Measurements from ENCODE around the gene MFN2.

Gene MFN2

DNA sequence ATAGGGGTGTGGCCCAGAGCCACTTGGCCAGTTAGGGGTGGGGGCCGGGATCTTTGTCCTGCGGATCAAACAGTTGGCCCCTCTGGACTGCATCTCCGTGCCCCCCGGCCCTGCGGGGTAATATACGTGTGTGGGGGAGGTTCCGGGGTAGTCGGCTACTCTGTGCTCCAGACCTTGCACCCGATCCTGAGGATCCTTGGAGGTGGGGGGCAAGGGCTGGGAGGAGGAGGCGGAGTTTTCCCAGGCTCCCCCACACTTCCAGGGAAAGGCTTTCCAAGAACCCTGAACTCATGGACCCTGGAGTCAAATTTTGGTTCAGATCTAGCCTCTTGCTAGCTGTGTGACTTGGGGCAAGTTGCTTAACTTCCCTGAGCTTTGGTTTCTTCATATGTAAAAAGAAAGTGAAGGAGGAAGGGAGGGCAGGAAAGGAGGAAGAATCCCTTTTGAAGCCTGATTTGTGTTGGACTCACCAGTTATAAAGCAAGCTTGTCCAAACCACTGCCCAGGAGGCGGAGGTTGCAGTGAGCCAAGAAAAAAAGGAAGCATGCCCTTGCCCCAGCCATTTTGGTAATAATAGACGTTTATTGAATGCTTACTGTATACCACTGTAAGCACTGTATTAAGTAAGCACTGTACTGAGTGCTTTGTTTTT lies 39.7 kb downstream of the MFN2 start (continued):
- TF ChIP-seq, protein P1, sequence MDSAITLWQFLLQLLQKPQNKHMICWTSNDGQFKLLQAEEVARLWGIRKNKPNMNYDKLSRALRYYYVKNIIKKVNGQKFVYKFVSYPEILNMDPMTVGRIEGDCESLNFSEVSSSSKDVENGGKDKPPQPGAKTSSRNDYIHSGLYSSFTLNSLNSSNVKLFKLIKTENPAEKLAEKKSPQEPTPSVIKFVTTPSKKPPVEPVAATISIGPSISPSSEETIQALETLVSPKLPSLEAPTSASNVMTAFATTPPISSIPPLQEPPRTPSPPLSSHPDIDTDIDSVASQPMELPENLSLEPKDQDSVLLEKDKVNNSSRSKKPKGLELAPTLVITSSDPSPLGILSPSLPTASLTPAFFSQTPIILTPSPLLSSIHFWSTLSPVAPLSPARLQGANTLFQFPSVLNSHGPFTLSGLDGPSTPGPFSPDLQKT (IDR thresholded peaks at IDR 0.05; ENCODE audit: borderline replicate concordance, low read depth, low read length), result no peak
- no peak for TF ChIP-seq SP2 (tag by site-specific recombination; IDR thresholded peaks at IDR 0.05)
- TF ChIP-seq ZNF280D (tag by site-specific recombination; IDR thresholded peaks at IDR 0.05), result no peak
- 0 out of 2 replicates have a peak, but pooled peaks have one; percentile 22 for TF ChIP-seq ZIC2 (tag by site-specific recombination; IDR thresholded peaks at IDR 0.05)
- TF ChIP-seq ZNF223 (tag by site-specific recombination; IDR thresholded peaks at IDR 0.05), result no peak
- TF ChIP-seq ZNF23 (tag by site-specific recombination; IDR thresholded peaks at IDR 0.05; ENCODE audit: borderline replicate concordance), result no peak
- no peak for TF ChIP-seq ZNF138 (tag by site-specific recombination; IDR thresholded peaks at IDR 0.05; ENCODE audit: borderline replicate concordance)
- TF ChIP-seq ZNF146 (tag by site-specific recombination; IDR thresholded peaks at IDR 0.05), result no peak
- no peak for TF ChIP-seq ZNF623 (tag by site-specific recombination; IDR thresholded peaks at IDR 0.05)
- TF ChIP-seq ZNF239 (tag by site-specific recombination; IDR thresholded peaks at IDR 0.05), result no peak
- TF ChIP-seq, protein P2, sequence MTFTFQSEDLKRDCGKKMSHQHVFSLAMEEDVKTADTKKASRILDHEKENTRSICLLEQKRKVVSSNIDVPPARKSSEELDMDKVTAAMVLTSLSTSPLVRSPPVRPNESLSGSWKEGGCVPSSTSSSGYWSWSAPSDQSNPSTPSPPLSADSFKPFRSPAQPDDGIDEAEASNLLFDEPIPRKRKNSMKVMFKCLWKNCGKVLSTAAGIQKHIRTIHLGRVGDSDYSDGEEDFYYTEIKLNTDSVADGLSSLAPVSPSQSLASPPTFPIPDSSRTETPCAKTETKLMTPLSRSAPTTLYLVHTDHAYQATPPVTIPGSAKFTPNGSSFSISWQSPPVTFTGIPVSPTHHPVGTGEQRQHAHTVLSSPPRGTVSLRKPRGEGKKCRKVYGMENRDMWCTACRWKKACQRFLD (tag by site-specific recombination; IDR thresholded peaks at IDR 0.05), result no peak
- no peak for TF ChIP-seq ZNF155 (tag by site-specific recombination; IDR thresholded peaks at IDR 0.05)
- no peak for TF ChIP-seq ZNF16 (tag by site-specific recombination; IDR thresholded peaks at IDR 0.05; ENCODE audit: low read depth)
- no peak for TF ChIP-seq PBX3 (CRISPR knock-in tag; IDR thresholded peaks at IDR 0.05)
- TF ChIP-seq, protein P3, sequence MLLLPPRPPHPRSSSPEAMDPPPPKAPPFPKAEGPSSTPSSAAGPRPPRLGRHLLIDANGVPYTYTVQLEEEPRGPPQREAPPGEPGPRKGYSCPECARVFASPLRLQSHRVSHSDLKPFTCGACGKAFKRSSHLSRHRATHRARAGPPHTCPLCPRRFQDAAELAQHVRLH (tag by site-specific recombination; IDR thresholded peaks at IDR 0.05), result no peak
- TF ChIP-seq ZBTB20 (tag by site-specific recombination; IDR thresholded peaks at IDR 0.05), result peak; percentile 42
- TF ChIP-seq, protein P4, sequence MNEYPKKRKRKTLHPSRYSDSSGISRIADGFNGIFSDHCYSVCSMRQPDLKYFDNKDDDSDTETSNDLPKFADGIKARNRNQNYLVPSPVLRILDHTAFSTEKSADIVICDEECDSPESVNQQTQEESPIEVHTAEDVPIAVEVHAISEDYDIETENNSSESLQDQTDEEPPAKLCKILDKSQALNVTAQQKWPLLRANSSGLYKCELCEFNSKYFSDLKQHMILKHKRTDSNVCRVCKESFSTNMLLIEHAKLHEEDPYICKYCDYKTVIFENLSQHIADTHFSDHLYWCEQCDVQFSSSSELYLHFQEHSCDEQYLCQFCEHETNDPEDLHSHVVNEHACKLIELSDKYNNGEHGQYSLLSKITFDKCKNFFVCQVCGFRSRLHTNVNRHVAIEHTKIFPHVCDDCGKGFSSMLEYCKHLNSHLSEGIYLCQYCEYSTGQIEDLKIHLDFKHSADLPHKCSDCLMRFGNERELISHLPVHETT (tag by site-specific recombination; IDR thresholded peaks at IDR 0.05), result no peak
- TF ChIP-seq WT1 (tag by site-specific recombination; IDR thresholded peaks at IDR 0.05), result no peak
- no peak for TF ChIP-seq YY1 (tag by site-specific recombination; IDR thresholded peaks at IDR 0.05)
- TF ChIP-seq ZNF558 (tag by site-specific recombination; IDR thresholded peaks at IDR 0.05), result no peak
- TF ChIP-seq, protein P5, sequence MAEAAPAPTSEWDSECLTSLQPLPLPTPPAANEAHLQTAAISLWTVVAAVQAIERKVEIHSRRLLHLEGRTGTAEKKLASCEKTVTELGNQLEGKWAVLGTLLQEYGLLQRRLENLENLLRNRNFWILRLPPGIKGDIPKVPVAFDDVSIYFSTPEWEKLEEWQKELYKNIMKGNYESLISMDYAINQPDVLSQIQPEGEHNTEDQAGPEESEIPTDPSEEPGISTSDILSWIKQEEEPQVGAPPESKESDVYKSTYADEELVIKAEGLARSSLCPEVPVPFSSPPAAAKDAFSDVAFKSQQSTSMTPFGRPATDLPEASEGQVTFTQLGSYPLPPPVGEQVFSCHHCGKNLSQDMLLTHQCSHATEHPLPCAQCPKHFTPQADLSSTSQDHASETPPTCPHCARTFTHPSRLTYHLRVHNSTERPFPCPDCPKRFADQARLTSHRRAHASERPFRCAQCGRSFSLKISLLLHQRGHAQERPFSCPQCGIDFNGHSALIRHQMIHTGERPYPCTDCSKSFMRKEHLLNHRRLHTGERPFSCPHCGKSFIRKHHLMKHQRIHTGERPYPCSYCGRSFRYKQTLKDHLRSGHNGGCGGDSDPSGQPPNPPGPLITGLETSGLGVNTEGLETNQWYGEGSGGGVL (tag by site-specific recombination; IDR thresholded peaks at IDR 0.05), result peak; percentile 3; the same call in 1 of the 2 replicates
- no peak for TF ChIP-seq ZNF555 (tag by site-specific recombination; conservative IDR thresholded peaks at IDR 0.05)
- TF ChIP-seq, protein P6, sequence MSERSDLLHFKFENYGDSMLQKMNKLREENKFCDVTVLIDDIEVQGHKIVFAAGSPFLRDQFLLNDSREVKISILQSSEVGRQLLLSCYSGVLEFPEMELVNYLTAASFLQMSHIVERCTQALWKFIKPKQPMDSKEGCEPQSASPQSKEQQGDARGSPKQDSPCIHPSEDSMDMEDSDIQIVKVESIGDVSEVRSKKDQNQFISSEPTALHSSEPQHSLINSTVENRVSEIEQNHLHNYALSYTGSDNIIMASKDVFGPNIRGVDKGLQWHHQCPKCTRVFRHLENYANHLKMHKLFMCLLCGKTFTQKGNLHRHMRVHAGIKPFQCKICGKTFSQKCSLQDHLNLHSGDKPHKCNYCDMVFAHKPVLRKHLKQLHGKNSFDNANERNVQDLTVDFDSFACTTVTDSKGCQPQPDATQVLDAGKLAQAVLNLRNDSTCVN (tag by site-specific recombination; optimal IDR thresholded peaks at IDR 0.05), result peak; percentile 16
- TF ChIP-seq ZNF148 (tag by site-specific recombination; IDR thresholded peaks at IDR 0.05; ENCODE audit: borderline replicate concordance), result no peak
- TF ChIP-seq ZBTB48 (tag by site-specific recombination; IDR thresholded peaks at IDR 0.05), result peak; percentile 9; the same call in 1 of the 2 replicates
- TF ChIP-seq KLF9 (tag by site-specific recombination; IDR thresholded peaks at IDR 0.05; ENCODE audit: low read depth), result no peak
